ENCODE results near the gene LUM.

Gene LUM

DNA sequence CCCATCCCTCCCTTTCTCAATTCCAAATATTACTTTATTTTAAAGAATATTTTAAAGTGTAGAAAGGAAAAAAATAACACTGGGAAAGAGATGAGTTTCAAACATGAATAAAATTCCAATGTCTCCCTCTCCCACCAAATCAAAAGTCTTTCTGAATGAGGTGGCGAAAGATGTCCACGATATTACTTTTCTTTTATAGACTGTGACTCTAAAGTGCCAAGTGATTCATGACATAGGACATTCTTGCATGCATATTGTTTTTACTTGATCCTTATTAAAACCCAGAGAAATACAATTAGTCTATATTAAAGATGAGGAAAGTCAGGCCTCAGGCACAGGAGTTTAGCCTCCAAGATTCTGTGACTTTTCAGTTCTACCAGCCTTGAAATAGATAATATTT, 16.0 kb upstream of the LUM start:
- Mint-ChIP-seq H3K4me1 (ENCODE audit: low read depth) (no peaks in the 10 kb centered on the region), H3K4me3 (no peak overlapping the region), H3K36me3 (ENCODE audit: low read depth) (no peaks in the 10 kb centered on the region), H3K27ac (no peak overlapping the region), H3K9me3 (peaks cover 9% of the 10 kb centered on the region), H3K27me3 (no peaks in the 10 kb centered on the region)
- intact Hi-C loops (cut with micrococcal nuclease): no loop called here

- H3K36me3 Mint-ChIP-seq (ENCODE audit: low read depth): no peaks in the 10 kb centered on the region
- intact Hi-C loops (cut with micrococcal nuclease): no loop called here
- H3K4me3 Mint-ChIP-seq: no peak overlapping the region
- H3K27me3 Mint-ChIP-seq: no peaks in the 10 kb centered on the region
- H3K4me1 Mint-ChIP-seq (ENCODE audit: low read depth): no peaks in the 10 kb centered on the region
- H3K9me3 Mint-ChIP-seq: peaks cover 9% of the 10 kb centered on the region
- no peak overlapping the region for H3K27ac Mint-ChIP-seq
Observed at GRCh38 chr12:91126516-91126915, 15.2 kb upstream of the LUM start.

DNA sequence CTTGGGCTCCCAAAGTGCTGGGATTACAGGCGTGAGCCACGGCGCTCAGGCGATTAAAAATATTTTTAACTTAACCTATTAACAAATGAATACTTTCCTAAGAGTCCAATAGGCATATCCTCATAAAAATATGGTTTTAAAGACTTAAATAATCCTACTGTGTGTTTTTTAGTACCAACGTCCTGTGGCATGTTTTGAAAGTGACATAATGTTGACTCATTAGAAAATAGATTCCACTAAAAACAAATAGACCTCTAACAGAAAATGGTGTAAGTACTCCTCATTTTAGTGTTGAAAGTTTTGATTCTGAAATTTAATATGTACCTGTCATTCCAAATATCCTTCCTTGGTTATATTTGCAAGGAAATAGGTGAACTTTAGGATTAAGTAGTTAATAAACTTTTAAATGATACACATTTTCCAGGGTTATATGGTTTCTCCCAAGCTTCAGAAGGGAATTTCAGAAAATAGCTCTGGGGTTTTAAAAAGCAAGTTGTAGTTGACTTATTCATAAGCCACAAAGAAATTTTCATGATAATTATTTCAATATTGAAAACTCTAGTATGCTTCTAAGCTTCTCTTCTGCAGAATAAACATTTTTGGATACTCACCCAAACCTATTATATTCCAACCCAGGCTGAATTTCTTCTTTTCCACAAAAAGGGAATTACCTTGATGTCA, 12.1 kb upstream of the LUM start:
- Mint-ChIP-seq H3K36me3 (ENCODE audit: low read depth) (no peaks in the 10 kb centered on the region), H3K4me1 (ENCODE audit: low read depth) (no peaks in the 10 kb centered on the region), H3K27ac (no peak overlapping the region), H3K9me3 (no peaks in the 10 kb centered on the region), H3K4me3 (no peak overlapping the region), H3K27me3 (no peaks in the 10 kb centered on the region)
- intact Hi-C loops (cut with micrococcal nuclease): no loop called here

DNA sequence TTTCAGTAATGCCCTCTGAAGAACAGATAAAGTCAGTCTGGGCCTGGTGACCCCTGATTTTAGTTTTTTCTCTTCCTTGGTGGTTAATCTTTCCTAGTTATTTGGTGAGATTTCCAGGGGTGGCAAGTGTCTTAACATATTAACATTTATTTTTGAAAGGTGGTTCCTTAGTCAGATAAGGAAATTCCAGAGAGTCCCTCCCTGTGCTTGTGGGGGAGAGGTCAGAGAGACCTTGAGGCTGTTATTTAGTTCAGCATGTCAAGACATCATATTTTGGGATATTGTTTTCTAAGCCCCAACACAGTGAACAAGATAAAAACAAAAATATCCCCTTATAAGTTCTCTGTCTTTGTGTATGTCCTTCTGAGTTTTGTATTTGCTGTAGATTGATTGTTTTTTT, 9.5 kb upstream of the LUM start:
- no peaks in the 10 kb centered on the region for H3K4me1 Mint-ChIP-seq (ENCODE audit: low read depth)

GRCh38 chr12:91119089-91119488, 7.8 kb upstream of the LUM start:
- Mint-ChIP-seq H3K27ac (no peak overlapping the region), H3K9me3 (no peaks in the 10 kb centered on the region), H3K27me3 (no peaks in the 10 kb centered on the region), H3K36me3 (ENCODE audit: low read depth) (no peaks in the 10 kb centered on the region), H3K4me3 (no peak overlapping the region), H3K4me1 (ENCODE audit: low read depth) (no peaks in the 10 kb centered on the region)
- intact Hi-C loops (cut with micrococcal nuclease): no loop called here

More for the DNA sequence above, 9.5 kb upstream of the LUM start:
- Mint-ChIP-seq H3K4me3 (no peak overlapping the region), H3K9me3 (no peaks in the 10 kb centered on the region), H3K27ac (no peak overlapping the region), H3K36me3 (ENCODE audit: low read depth) (no peaks in the 10 kb centered on the region), H3K27me3 (no peaks in the 10 kb centered on the region)
- intact Hi-C loops (cut with micrococcal nuclease): no loop called here

DNA sequence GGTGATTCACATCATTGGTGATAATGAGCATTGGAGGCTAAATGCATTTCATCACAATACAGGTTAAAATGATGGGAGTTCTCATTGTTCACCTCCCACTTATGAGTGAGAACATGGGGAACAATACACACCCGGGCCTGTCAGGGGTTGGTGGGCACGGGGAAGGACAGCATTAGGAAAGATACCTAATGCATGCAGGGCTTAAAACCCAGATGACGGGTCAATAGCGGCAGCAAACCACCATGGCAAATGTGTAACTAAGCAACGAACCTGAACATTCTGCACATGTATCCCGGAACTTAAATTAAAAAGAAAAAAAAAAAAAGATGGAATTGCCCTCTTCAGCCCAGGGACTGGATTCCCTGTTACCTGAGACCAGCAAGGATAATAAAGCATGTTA, 2.3 kb upstream of the LUM start:
- no peaks in the 10 kb centered on the region for H3K27me3 Mint-ChIP-seq

GRCh38 chr12:91110311-91110924, 876 bp downstream of the LUM start:
- H3K27me3 Mint-ChIP-seq: no peaks in the 10 kb centered on the region
- no peaks in the 10 kb centered on the region for H3K9me3 Mint-ChIP-seq
- H3K4me3 Mint-ChIP-seq: no peak overlapping the region
- no peaks in the 10 kb centered on the region for H3K4me1 Mint-ChIP-seq (ENCODE audit: low read depth)
- intact Hi-C loops (cut with micrococcal nuclease): no loop called here
- H3K27ac Mint-ChIP-seq: no peak overlapping the region
- no peaks in the 10 kb centered on the region for H3K36me3 Mint-ChIP-seq (ENCODE audit: low read depth)

More for the DNA sequence above, 2.3 kb upstream of the LUM start:
- Mint-ChIP-seq H3K27ac (no peak overlapping the region), H3K9me3 (no peaks in the 10 kb centered on the region), H3K36me3 (ENCODE audit: low read depth) (no peaks in the 10 kb centered on the region), H3K4me3 (no peak overlapping the region), H3K4me1 (ENCODE audit: low read depth) (no peaks in the 10 kb centered on the region)
- intact Hi-C loops (cut with micrococcal nuclease): no loop called here

DNA sequence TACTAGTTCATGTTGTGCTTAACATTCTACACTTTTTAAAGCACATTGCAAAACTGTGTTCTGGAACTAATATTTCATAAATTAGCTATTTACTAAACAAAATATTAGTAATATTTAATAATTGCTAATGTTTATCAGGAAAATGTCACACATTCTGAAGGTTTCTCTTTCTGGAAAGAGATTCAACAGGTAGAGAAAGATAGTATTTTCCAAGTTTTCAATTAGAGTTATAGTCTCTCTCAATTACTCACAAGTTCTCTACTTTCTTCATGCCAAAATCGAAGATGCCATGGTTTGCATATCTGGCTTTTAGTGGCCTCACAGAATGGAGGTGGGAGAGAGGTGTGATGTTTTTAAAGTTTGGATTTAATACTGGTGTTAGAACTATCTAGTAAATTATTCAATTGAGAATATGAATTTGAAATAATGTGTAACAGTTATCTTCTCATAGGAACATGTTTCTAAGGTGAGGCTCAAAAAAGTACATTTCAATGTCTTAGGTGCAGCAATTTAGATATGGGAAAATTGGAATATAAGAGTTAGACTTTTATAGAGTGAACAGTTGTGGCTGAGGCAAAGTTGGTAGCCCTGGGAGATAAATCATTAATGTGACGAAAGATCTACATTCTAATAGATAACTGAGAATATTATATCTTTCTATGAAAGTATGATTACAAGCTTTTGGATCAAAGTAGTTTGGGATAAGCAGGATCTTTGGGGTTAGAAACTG, 1.5 kb downstream of the LUM start:
- Mint-ChIP-seq H3K4me3 (no peak overlapping the region), H3K36me3 (ENCODE audit: low read depth) (no peaks in the 10 kb centered on the region), H3K27ac (no peak overlapping the region), H3K9me3 (no peaks in the 10 kb centered on the region), H3K27me3 (no peaks in the 10 kb centered on the region), H3K4me1 (ENCODE audit: low read depth) (no peaks in the 10 kb centered on the region)
- intact Hi-C loops (cut with micrococcal nuclease): loop anchor here (1.0 kb wide), 1 partner anchor 131 kb away; no protein-coding TSS in a partner anchor

- intact Hi-C loops (cut with micrococcal nuclease): loop anchor here (1.0 kb wide), 1 partner anchor 131 kb away; no protein-coding TSS in a partner anchor
- H3K4me1 Mint-ChIP-seq (ENCODE audit: low read depth): no peaks in the 10 kb centered on the region
- H3K36me3 Mint-ChIP-seq (ENCODE audit: low read depth): no peaks in the 10 kb centered on the region
- no peak overlapping the region for H3K27ac Mint-ChIP-seq
- no peaks in the 10 kb centered on the region for H3K27me3 Mint-ChIP-seq
- no peaks in the 10 kb centered on the region for H3K9me3 Mint-ChIP-seq
- no peak overlapping the region for H3K4me3 Mint-ChIP-seq
Observed at GRCh38 chr12:91109148-91109564, 2.1 kb downstream of the LUM start.

DNA sequence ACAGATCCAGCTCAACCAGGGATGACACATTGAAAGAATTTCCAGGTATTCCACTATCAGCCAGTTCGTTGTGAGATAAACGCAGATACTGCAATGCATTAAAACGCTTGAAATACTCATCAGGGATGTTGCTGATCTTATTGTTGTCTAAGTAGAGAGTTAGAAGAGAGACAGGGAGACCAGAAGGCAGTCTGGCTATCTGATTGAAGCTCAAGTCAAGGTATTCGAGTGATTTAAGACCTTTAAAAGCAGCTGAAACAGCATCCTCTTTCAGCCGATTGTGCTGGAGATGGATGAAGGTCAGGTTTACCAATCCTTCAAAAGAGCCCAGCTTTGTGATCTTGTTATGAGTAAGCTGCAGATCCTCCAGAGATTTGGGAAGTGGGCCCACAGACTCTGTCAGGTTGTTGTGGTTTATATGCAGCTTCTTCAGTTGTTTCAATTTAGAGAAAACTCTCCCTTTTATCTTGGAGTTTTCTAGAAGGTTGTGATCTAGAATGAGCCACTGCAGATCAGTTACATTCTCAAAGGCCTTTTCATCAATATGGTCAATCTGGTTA, 3.0 kb downstream of the LUM start:
- no peaks in the 10 kb centered on the region for H3K9me3 Mint-ChIP-seq
- no peaks in the 10 kb centered on the region for H3K36me3 Mint-ChIP-seq (ENCODE audit: low read depth)
- H3K27ac Mint-ChIP-seq: no peak overlapping the region
- no peaks in the 10 kb centered on the region for H3K27me3 Mint-ChIP-seq
- intact Hi-C loops (cut with micrococcal nuclease): no loop called here
- no peaks in the 10 kb centered on the region for H3K4me1 Mint-ChIP-seq (ENCODE audit: low read depth)
- H3K4me3 Mint-ChIP-seq: no peak overlapping the region

DNA sequence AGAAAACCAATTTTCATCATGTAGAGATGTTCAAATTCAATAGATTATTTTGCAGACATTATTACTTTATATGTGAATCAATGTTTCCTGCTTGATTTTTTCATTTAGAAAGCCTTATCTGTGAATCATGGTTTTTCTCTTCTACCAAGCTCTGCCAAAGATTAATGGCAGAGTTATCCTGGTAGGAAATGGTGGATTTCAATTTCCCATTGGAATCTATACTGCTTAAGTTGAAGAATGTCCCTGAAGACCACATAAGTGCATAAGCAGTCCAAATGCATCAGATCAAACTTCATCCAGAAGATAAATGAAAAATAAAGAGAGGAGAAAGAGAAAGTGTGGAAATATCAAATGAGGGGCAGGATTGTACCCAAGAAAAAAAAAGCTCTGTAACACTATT, 5.0 kb downstream of the LUM start:
- Mint-ChIP-seq H3K36me3 (ENCODE audit: low read depth) (no peaks in the 10 kb centered on the region), H3K4me3 (no peak overlapping the region), H3K27ac (no peak overlapping the region), H3K27me3 (no peaks in the 10 kb centered on the region), H3K9me3 (no peaks in the 10 kb centered on the region), H3K4me1 (ENCODE audit: low read depth) (no peaks in the 10 kb centered on the region)
- intact Hi-C loops (cut with micrococcal nuclease): no loop called here

DNA sequence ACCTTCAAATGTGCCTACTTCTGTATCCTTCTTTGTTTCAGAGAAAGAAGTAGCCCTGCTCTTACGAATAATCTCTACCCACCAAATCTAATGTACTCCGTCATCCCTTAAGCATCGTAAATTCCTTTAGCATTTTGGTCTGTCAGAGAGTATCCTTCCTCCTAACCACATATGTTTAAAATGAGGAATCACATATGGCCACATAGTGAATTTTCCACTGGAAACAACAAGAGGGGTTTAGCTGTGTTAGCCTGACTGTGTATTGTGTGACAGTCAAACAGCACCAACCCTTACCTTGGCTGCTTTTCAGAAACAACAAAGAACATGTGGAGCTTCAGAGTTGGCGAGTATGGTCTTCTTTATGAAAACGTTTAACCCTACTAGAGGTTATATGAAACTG, 5.5 kb downstream of the LUM start:
- no peaks in the 10 kb centered on the region for H3K36me3 Mint-ChIP-seq (ENCODE audit: low read depth)

DNA sequence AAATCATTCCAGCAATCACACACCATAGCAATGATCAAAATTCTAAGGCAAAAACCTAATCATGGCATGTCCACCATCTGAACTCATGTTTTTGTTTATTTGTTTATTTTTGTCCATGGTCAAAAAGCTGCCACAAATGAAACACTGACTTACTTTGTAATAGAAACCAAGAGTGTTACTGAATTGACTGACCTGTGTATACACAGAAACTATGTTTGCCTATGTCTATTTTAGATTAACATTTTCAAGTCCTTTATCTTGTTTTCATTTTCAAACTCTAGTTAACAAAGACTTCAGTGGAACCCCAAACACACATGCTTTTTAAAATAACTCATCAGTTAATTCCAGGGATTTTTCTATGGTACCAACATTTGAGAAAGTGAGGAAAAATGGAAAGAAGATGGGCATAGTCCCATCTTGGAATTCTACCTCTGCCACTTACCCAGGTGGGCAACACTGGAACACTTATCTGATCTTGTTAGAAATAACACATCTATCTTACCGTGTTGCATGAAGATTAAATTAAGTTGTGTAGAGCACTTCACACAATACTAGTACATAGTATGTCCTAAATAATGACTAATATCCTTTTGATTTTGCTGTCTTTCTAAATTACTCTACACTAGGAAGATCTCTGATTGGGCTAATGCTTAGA, 6.4 kb downstream of the LUM start:
- Mint-ChIP-seq H3K27ac (no peak overlapping the region), H3K27me3 (no peaks in the 10 kb centered on the region), H3K4me3 (no peak overlapping the region), H3K9me3 (no peaks in the 10 kb centered on the region), H3K36me3 (ENCODE audit: low read depth) (no peaks in the 10 kb centered on the region), H3K4me1 (ENCODE audit: low read depth) (no peaks in the 10 kb centered on the region)
- intact Hi-C loops (cut with micrococcal nuclease): no loop called here

More for the DNA sequence above, 5.5 kb downstream of the LUM start:
- Mint-ChIP-seq H3K4me3 (no peak overlapping the region), H3K4me1 (ENCODE audit: low read depth) (no peaks in the 10 kb centered on the region), H3K9me3 (no peaks in the 10 kb centered on the region), H3K27ac (no peak overlapping the region), H3K27me3 (no peaks in the 10 kb centered on the region)
- intact Hi-C loops (cut with micrococcal nuclease): no loop called here

- Mint-ChIP-seq H3K27ac (no peak overlapping the region), H3K4me1 (ENCODE audit: low read depth) (no peaks in the 10 kb centered on the region), H3K27me3 (no peaks in the 10 kb centered on the region), H3K4me3 (no peak overlapping the region), H3K9me3 (no peaks in the 10 kb centered on the region), H3K36me3 (ENCODE audit: low read depth) (no peaks in the 10 kb centered on the region)
- intact Hi-C loops (cut with micrococcal nuclease): no loop called here
Observed at GRCh38 chr12:91103624-91104023, 7.7 kb downstream of the LUM start.
